ENCODE results near the gene TUBB4A. TPM values are rescaled to one million over a fixed set of nuclear protein-coding genes. Genes with fewer than 3 reads are reported as not detected.

Gene TUBB4A
- total and polyA plus RNA-seq, 9 donors = 0.88 to 47.1 (median 3.2) TPM; not detected in 2

GRCh38 chr19:6540918-6541689 lies 39.0 kb upstream of the TUBB4A start:
- no peak overlapping the region for H3K27ac ChIP-seq
- H3K4me1 ChIP-seq (ENCODE audit: insufficient read depth) = no peaks in the 10 kb centered on the region
- intact Hi-C loops (cut with DNase I) = no loop called here
- no peak for TF ChIP-seq CTCF (IDR thresholded peaks at IDR 0.05)
- no peak for TF ChIP-seq EP300 (IDR thresholded peaks at IDR 0.05)
- TF ChIP-seq POLR2A (IDR thresholded peaks at IDR 0.05) = no peak
- no peak overlapping the region for H3K4me3 ChIP-seq
- 57 to 74% (median 64%) methylated on average over 13 of the region's 13 CpGs for WGBS, 3 donors
- no peaks in the 10 kb centered on the region for H3K27me3 ChIP-seq
- no peak for DNase-seq
- no peaks in the 10 kb centered on the region for H3K36me3 ChIP-seq
- H3K9me3 ChIP-seq = peaks cover 0 to 3% of the 10 kb centered on the region in 2 donors

GRCh38 chr19:6539514-6539913 lies 37.4 kb upstream of the TUBB4A start:
- 74 to 87% (median 80%) methylated on average over 6 of the region's 6 CpGs for WGBS, 3 donors
- Histone ChIP-seq H3K9me3 (peaks cover 0 to 3% of the 10 kb centered on the region in 2 donors), H3K4me3 (no peak overlapping the region), H3K36me3 (no peaks in the 10 kb centered on the region), H3K27ac (no peak overlapping the region), H3K4me1 (ENCODE audit: insufficient read depth) (no peaks in the 10 kb centered on the region), H3K27me3 (no peaks in the 10 kb centered on the region)
- TF ChIP-seq POLR2A (IDR thresholded peaks at IDR 0.05) (no peak), EP300 (IDR thresholded peaks at IDR 0.05) (no peak), CTCF (IDR thresholded peaks at IDR 0.05) (no peak)
- DNase-seq = no peak
- intact Hi-C loops (cut with DNase I) = no loop called here

GRCh38 chr19:6535558-6536137 lies 33.5 kb upstream of the TUBB4A start:
- H3K4me3 ChIP-seq = no peak overlapping the region
- DNase-seq = no peak
- whole genome bisulfite sequencing, 3 donors = 89 to 92% (median 90%) methylated on average over 10 of the region's 10 CpGs
- peaks cover 0 to 3% of the 10 kb centered on the region in 2 donors for H3K9me3 ChIP-seq
- no peaks in the 10 kb centered on the region for H3K36me3 ChIP-seq
- no peak overlapping the region for H3K27ac ChIP-seq
- H3K27me3 ChIP-seq = no peaks in the 10 kb centered on the region
- intact Hi-C loops (cut with DNase I) = no loop called here
- no peak for TF ChIP-seq EP300 (IDR thresholded peaks at IDR 0.05)
- no peak for TF ChIP-seq POLR2A (IDR thresholded peaks at IDR 0.05)
- TF ChIP-seq CTCF (IDR thresholded peaks at IDR 0.05) = no peak
- H3K4me1 ChIP-seq (ENCODE audit: insufficient read depth) = peaks cover 6% of the 10 kb centered on the region

GRCh38 chr19:6534451-6535093 lies 32.5 kb upstream of the TUBB4A start:
- TF ChIP-seq CTCF (IDR thresholded peaks at IDR 0.05) (no peak), POLR2A (IDR thresholded peaks at IDR 0.05) (no peak), EP300 (IDR thresholded peaks at IDR 0.05) (no peak)
- Histone ChIP-seq H3K36me3 (no peaks in the 10 kb centered on the region), H3K27ac (no peak overlapping the region), H3K27me3 (no peaks in the 10 kb centered on the region), H3K4me3 (no peak overlapping the region), H3K9me3 (peaks cover 0 to 3% of the 10 kb centered on the region in 2 donors), H3K4me1 (ENCODE audit: insufficient read depth) (peaks cover 6% of the 10 kb centered on the region)
- 43 to 56% (median 53%) methylated on average over 26 to 40 of the region's 40 CpGs for WGBS, 3 donors
- intact Hi-C loops (cut with DNase I) = no loop called here
- DNase-seq = no peak
